Measurements from ENCODE around the gene KEAP1. TPM values are rescaled to one million over a fixed set of nuclear protein-coding genes. Genes with fewer than 3 reads are reported as not detected.

The KEAP1 gene
- total and polyA plus RNA-seq, 3 donors from 2014 or later: 40.7 to 61.0 (median 54.1) TPM

GRCh38 chr19:10518444-10519361 is 15.5 kb upstream of the KEAP1 start:
- Histone ChIP-seq H3K27me3 (no peaks in the 10 kb centered on the region), H3K36me3 (ENCODE audit: low read depth, missing control alignments) (no peaks in the 10 kb centered on the region), H3K4me1 (peaks cover 13% of the 10 kb centered on the region), H3K9me3 (no peaks in the 10 kb centered on the region), H3K4me3 (no peak overlapping the region), H3K27ac (no peak overlapping the region)
- WGBS, 2 donors: 14 to 15% methylated on average over 28 to 33 of the region's 33 CpGs
- TF ChIP-seq POLR2A (IDR thresholded peaks at IDR 0.05) (no peak), CTCF (IDR thresholded peaks at IDR 0.05) (no peak)
- DNase-seq: no peak
- intact Hi-C loops (cut with DNase I; ENCODE audit: low total_unique reads): no loop called here

GRCh38 chr19:10517760-10518443 is 14.7 kb upstream of the KEAP1 start:
- WGBS, 2 donors: 0 to 2% methylated on average over 21 to 27 of the region's 27 CpGs
- no peak for TF ChIP-seq CTCF (IDR thresholded peaks at IDR 0.05)
- TF ChIP-seq POLR2A (IDR thresholded peaks at IDR 0.05): no peak
- no peaks in the 10 kb centered on the region for H3K9me3 ChIP-seq
- no peak for DNase-seq
- H3K4me1 ChIP-seq: peaks cover 13% of the 10 kb centered on the region
- no peaks in the 10 kb centered on the region for H3K36me3 ChIP-seq (ENCODE audit: low read depth, missing control alignments)
- intact Hi-C loops (cut with DNase I; ENCODE audit: low total_unique reads): no loop called here
- H3K27ac ChIP-seq: no peak overlapping the region
- H3K27me3 ChIP-seq: no peaks in the 10 kb centered on the region
- H3K4me3 ChIP-seq: peak overlapping the region; percentile 4 to 45

- 0% methylated on average over 16 of the region's 39 CpGs; no CpG with 5 or more reads in 1 of the 2 donors for WGBS, 2 donors
- intact Hi-C loops (cut with DNase I; ENCODE audit: low total_unique reads): no loop called here
- DNase-seq: no peak
- no peaks in the 10 kb centered on the region for H3K36me3 ChIP-seq (ENCODE audit: low read depth, missing control alignments)
- peak within 1 kb of the TSS; percentile 4 to 45 for H3K4me3 ChIP-seq
- H3K27ac ChIP-seq: no peak within 1 kb of the TSS
- TF ChIP-seq CTCF (IDR thresholded peaks at IDR 0.05) (no peak), POLR2A (IDR thresholded peaks at IDR 0.05) (no peak)
- no peaks in the 10 kb centered on the region for H3K9me3 ChIP-seq
- peaks cover 13% of the 10 kb centered on the region for H3K4me1 ChIP-seq
- H3K27me3 ChIP-seq: no peaks in the 10 kb centered on the region
These were observed 14.2 kb upstream of the KEAP1 start, which contains the start of gene S1PR5 for GRCh38 chr19:10517361-10517759. Gene S1PR5 (minus strand): TSS chr19:10517447. CDS start chr19:10515011, 2,436 bp downstream.

GRCh38 chr19:10516671-10517286 is 13.6 kb upstream of the KEAP1 start:
- Histone ChIP-seq H3K9me3 (no peaks in the 10 kb centered on the region), H3K27me3 (no peaks in the 10 kb centered on the region), H3K4me3 (peak overlapping the region in 1 of 2 donors; percentile 45), H3K27ac (no peak overlapping the region), H3K36me3 (ENCODE audit: low read depth, missing control alignments) (no peaks in the 10 kb centered on the region), H3K4me1 (peaks cover 13% of the 10 kb centered on the region)
- no peak for DNase-seq
- TF ChIP-seq CTCF (IDR thresholded peaks at IDR 0.05): no peak
- TF ChIP-seq POLR2A (IDR thresholded peaks at IDR 0.05): no peak
- intact Hi-C loops (cut with DNase I; ENCODE audit: low total_unique reads): no loop called here
- WGBS, 2 donors: 28 to 36% methylated on average over 8 to 10 of the region's 10 CpGs

Measured in testis (tissue), 3 donors.